CD14-positive monocyte (primary cell): Measurements from ENCODE around the gene INPP1. TPM values are rescaled to one million over a fixed set of nuclear protein-coding genes. Genes with fewer than 3 reads are reported as not detected.
A peak's percentile ranks its signal among the peaks of the same experiment; 100 is the strongest.

Experiments used
- DNase-seq, 3 donors: peaks; one replicate each; pipeline ENCODE4 v3.0.0-alpha.2; 2011 to 2022
- H2AFZ ChIP-seq: 2 replicates; pipeline ENCODE4 v1.6.0; 2012; ENCODE audit warnings: mild to moderate bottlenecking, low read depth, low read length, inconsistent platforms; ENCODE audit not compliant: insufficient read depth, poor library complexity, severe bottlenecking
- H3K27ac ChIP-seq, 2 donors: 1 replicate in 1 of 2; 2 replicates in 1 of 2; pipeline ENCODE4 v1.5.1; 2012 to 2013; ENCODE audit warnings: low read length in 2 of 2, control low read depth in 1 of 2, inconsistent platforms in 1 of 2, low read depth in 1 of 2, mild to moderate bottlenecking in 1 of 2
- H3K27me3 ChIP-seq, 2 donors: one replicate each; pipeline versions ENCODE4 v1.6.0 to v1.6.1; 2011 to 2013; ENCODE audit warnings: low read length in 2 of 2; ENCODE audit not compliant: control insufficient read depth in 2 of 2, insufficient read depth in 2 of 2
- H3K36me3 ChIP-seq, 2 donors: replicated peaks in 1 of 2; 1 replicate in 1 of 2; 2 replicates in 1 of 2; pipeline versions ENCODE4 v1.5.1 to v1.6.1; 2012 to 2013; ENCODE audit warnings: low read length in 2 of 2, control low read depth in 1 of 2, inconsistent platforms in 1 of 2, mild to moderate bottlenecking in 1 of 2; ENCODE audit not compliant: insufficient read depth in 2 of 2, control insufficient read depth in 1 of 2
- H3K4me1 ChIP-seq, 2 donors: 1 replicate in 1 of 2; 2 replicates in 1 of 2; pipeline versions ENCODE4 v1.5.1 to v1.6.1; 2012 to 2013; ENCODE audit warnings: low read length in 2 of 2, control low read depth in 1 of 2, inconsistent platforms in 1 of 2, mild to moderate bottlenecking in 1 of 2, moderate library complexity in 1 of 2; ENCODE audit not compliant: insufficient read depth in 2 of 2, control insufficient read depth in 1 of 2
- H3K4me2 ChIP-seq: replicated peaks from 2 replicates; pipeline ENCODE3; 2012; ENCODE audit warnings: low read length, moderate library complexity, mild to moderate bottlenecking; ENCODE audit not compliant: poor library complexity, severe bottlenecking; ENCODE audit errors: extremely low read depth
- H3K4me3 ChIP-seq, 3 experiments: fragments of 200-600 bp in 1 of 3; sonication (generic) in 1 of 3; replicated peaks in 1 of 3; 1 replicate in 2 of 3; 2 replicates in 1 of 3; pipeline ENCODE4 v1.5.1; 2011 to 2013; ENCODE audit warnings: low read length in 3 of 3, mild to moderate bottlenecking in 3 of 3, control low read depth in 2 of 3, low read depth in 2 of 3, inconsistent platforms in 1 of 3, moderate library complexity in 1 of 3
- H3K79me2 ChIP-seq: 2 replicates; pipeline ENCODE4 v1.6.0; 2012; ENCODE audit warnings: mild to moderate bottlenecking, control low read depth, inconsistent platforms, low read length, moderate library complexity; ENCODE audit not compliant: insufficient read depth
- H3K9ac ChIP-seq: 2 replicates; pipeline ENCODE4 v1.6.0; 2017; ENCODE audit warnings: low read length, mild to moderate bottlenecking; ENCODE audit not compliant: insufficient read depth, poor library complexity, severe bottlenecking
- H3K9me3 ChIP-seq, 2 donors: replicated peaks in 1 of 2; 1 replicate in 1 of 2; 2 replicates in 1 of 2; pipeline versions ENCODE4 v1.5.1 to v1.6.1; 2012 to 2013; ENCODE audit warnings: low read length in 2 of 2, control low read depth in 1 of 2; ENCODE audit not compliant: control insufficient read depth in 1 of 2, insufficient read depth in 1 of 2
- H4K20me1 ChIP-seq: 2 replicates; pipeline ENCODE4 v1.6.0; 2012; ENCODE audit warnings: mild to moderate bottlenecking, low read length, control low read depth, moderate library complexity; ENCODE audit not compliant: insufficient read depth
- H3K27ac Mint-ChIP-seq, 7 donors: one replicate each; pipeline ENCODE4 v1.8.0; 2020; ENCODE audit warnings: mild to moderate bottlenecking in 7 of 7, mixed read lengths in 7 of 7, moderate library complexity in 6 of 7, inconsistent platforms in 2 of 7
- H3K27me3 Mint-ChIP-seq, 3 donors: one replicate each; pipeline ENCODE4 v1.8.0; 2021 to 2022; ENCODE audit warnings: low read depth in 3 of 3, mild to moderate bottlenecking in 3 of 3, mixed read lengths in 3 of 3, moderate library complexity in 3 of 3, inconsistent platforms in 1 of 3
- H3K36me3 Mint-ChIP-seq, 2 donors: one replicate each; pipeline ENCODE4 v1.8.0; 2020; ENCODE audit warnings: mixed read lengths in 2 of 2, inconsistent platforms in 1 of 2, mild to moderate bottlenecking in 1 of 2
- H3K4me1 Mint-ChIP-seq: one replicate; pipeline ENCODE4 v1.8.0; 2020; ENCODE audit warnings: mild to moderate bottlenecking, mixed read lengths
- H3K4me3 Mint-ChIP-seq, 2 donors: one replicate each; pipeline ENCODE4 v1.8.0; 2020; ENCODE audit warnings: mild to moderate bottlenecking in 2 of 2, mixed read lengths in 2 of 2, moderate library complexity in 1 of 2
- H3K9me3 Mint-ChIP-seq, 7 donors: one replicate each; pipeline ENCODE4 v1.8.0; 2020 to 2022; ENCODE audit warnings: mixed read lengths in 7 of 7, mild to moderate bottlenecking in 6 of 7, moderate library complexity in 6 of 7, inconsistent platforms in 2 of 7
- CTCF ChIP-seq: fragments of 200-600 bp; IDR thresholded peaks from one replicate; pipeline ENCODE4 v1.8.0; 2022; ENCODE audit warnings: antibody characterized with exemption, mild to moderate bottlenecking
- whole genome bisulfite sequencing: methylation state at CpG from one replicate; pipeline ENCODE4 v1.1.5; 2013; ENCODE audit warnings: missing lambda C conversion rate; ENCODE audit not compliant: insufficient coverage; 5-methylcytosine and 5-hydroxymethylcytosine counted together
- intact Hi-C, 2 donors: fragments of 100-400 bp; cut with micrococcal nuclease; formaldehyde crosslinking; loops; one replicate each; pipeline versions ENCODE4 v1.15.0 to v1.15.1; 2023
- polyA plus RNA-seq, 3 donors: library from polyadenylated mRNA; depleted of rRNA in 1 of 3; unstranded in 2 of 3; stranded (reverse) in 1 of 3; fragments of 300-500 nt in 2 of 3; fragments of >200 nt in 1 of 3; fragmentation: Illumina TruSeq in 2 of 3; gene quantifications; 1 replicate in 2 of 3; 2 replicates in 1 of 3; pipeline ENCODE4 v1.2.3, GENCODE V29; 2012 to 2021

INPP1 gene
- polyA plus RNA-seq, 3 donors, result 8.9 to 17.8 (median 13.3) TPM

GRCh38 chr2:190380962-190381412 is 37.6 kb downstream of the INPP1 start:
- no peak overlapping the region for H2AFZ ChIP-seq
- H3K9me3 ChIP-seq, result no peaks in the 10 kb centered on the region
- no peak overlapping the region for H3K9ac ChIP-seq
- no peak overlapping the region for H3K27ac ChIP-seq
- Mint-ChIP-seq H3K36me3 (no peaks in the 10 kb centered on the region), H3K27me3 (peaks cover 0 to 4% (median 1%) of the 10 kb centered on the region in 3 donors), H3K4me3 (no peak overlapping the region), H3K9me3 (peaks cover 0 to 3% (median 0%) of the 10 kb centered on the region in 7 donors), H3K4me1 (peaks cover 3% of the 10 kb centered on the region), H3K27ac (no peak overlapping the region)
- H3K4me1 ChIP-seq, result no peaks in the 10 kb centered on the region
- no peaks in the 10 kb centered on the region for H3K79me2 ChIP-seq
- WGBS, result 0% methylated on average over 1 of the region's 5 CpGs
- H3K27me3 ChIP-seq, result no peaks in the 10 kb centered on the region
- no peak for DNase-seq
- H3K4me2 ChIP-seq, result no peak overlapping the region
- H4K20me1 ChIP-seq, result no peaks in the 10 kb centered on the region
- no peaks in the 10 kb centered on the region for H3K36me3 ChIP-seq
- intact Hi-C loops, result no loop called here
- no peak overlapping the region for H3K4me3 ChIP-seq
- no peak for TF ChIP-seq CTCF

- TF ChIP-seq CTCF, result no peak
- peaks cover 0 to 4% (median 0%) of the 10 kb centered on the region in 3 donors for H3K27me3 Mint-ChIP-seq
- Histone ChIP-seq H3K4me1 (no peaks in the 10 kb centered on the region), H3K79me2 (no peaks in the 10 kb centered on the region), H3K27me3 (no peaks in the 10 kb centered on the region), H3K27ac (no peak overlapping the region), H3K9ac (no peak overlapping the region), H3K4me3 (no peak overlapping the region), H3K9me3 (no peaks in the 10 kb centered on the region), H3K4me2 (no peak overlapping the region), H3K36me3 (no peaks in the 10 kb centered on the region), H2AFZ (no peak overlapping the region), H4K20me1 (no peaks in the 10 kb centered on the region)
- H3K9me3 Mint-ChIP-seq, result peaks cover 0 to 2% (median 0%) of the 10 kb centered on the region in 7 donors
- peak in 2 of 3 donors; percentile 15 to 30 for DNase-seq
- H3K36me3 Mint-ChIP-seq, result no peaks in the 10 kb centered on the region
- H3K27ac Mint-ChIP-seq, result no peak overlapping the region
- peaks cover 3% of the 10 kb centered on the region for H3K4me1 Mint-ChIP-seq
- WGBS, result no CpG with 5 or more reads among the region's 1 CpG
- intact Hi-C loops, result no loop called here
- no peak overlapping the region for H3K4me3 Mint-ChIP-seq
Observed at GRCh38 chr2:190382851-190383250, 39.5 kb downstream of the INPP1 start.
